WTC11 (cell line): ENCODE measurements around the gene ADAMTS2. TPM values are rescaled to one million over a fixed set of nuclear protein-coding genes. Genes with fewer than 3 reads are reported as not detected.

Experiments used
- ATAC-seq: fragments of 200-7000 bp; cut with Tn5 transposase; 2 replicates; pipeline ENCODE4 v1.10.0; 2021; ENCODE audit warnings: mild to moderate bottlenecking, moderate library complexity
- CTCF ChIA-PET: fragments of 300-600 bp; sonication (Branson Sonifier 250); formaldehyde crosslinking; loops from one replicate; lab custom pipeline; 2021; ENCODE audit warnings: antibody characterized with exemption; lab: Charles Lee
- POLR2A ChIA-PET: fragments of 350-600 bp; sonication (Branson Sonifier 250); formaldehyde crosslinking; loops from one replicate; lab custom pipeline; 2021; ENCODE audit warnings: antibody characterized with exemption; lab: Charles Lee
- DNase-seq: peaks from one replicate; pipeline ENCODE4 v3.0.0; 2021; ENCODE audit warnings: low spot score
- H3K27ac Mint-ChIP-seq: 2 replicates; pipeline ENCODE4 v1.8.0; 2021; ENCODE audit warnings: mixed read lengths
- H3K27me3 Mint-ChIP-seq: 2 replicates; pipeline ENCODE4 v1.8.0; 2021; ENCODE audit warnings: low read depth, mild to moderate bottlenecking, moderate library complexity, mixed read lengths
- H3K36me3 Mint-ChIP-seq: 2 replicates; pipeline ENCODE4 v1.8.0; 2021; ENCODE audit warnings: mixed read lengths
- H3K4me1 Mint-ChIP-seq: 2 replicates; pipeline ENCODE4 v1.8.0; 2022; ENCODE audit warnings: mixed read lengths
- H3K4me3 Mint-ChIP-seq: 2 replicates; pipeline ENCODE4 v1.8.0; 2021; ENCODE audit warnings: mild to moderate bottlenecking, moderate library complexity, mixed read lengths
- H3K9me3 Mint-ChIP-seq: 2 replicates; pipeline ENCODE4 v1.8.0; 2021; ENCODE audit warnings: mixed read lengths
- ATF6 ChIP-seq: sonication (generic); formaldehyde crosslinking; IDR thresholded peaks from 2 replicates; pipeline ENCODE4 v1.8.1; 2023; ENCODE audit warnings: mild to moderate bottlenecking, missing genetic modification reagents
- CBFB ChIP-seq: sonication (generic); formaldehyde crosslinking; IDR thresholded peaks from 2 replicates; pipeline ENCODE4 v1.8.1; 2022; ENCODE audit warnings: mild to moderate bottlenecking, low read depth, missing genetic modification reagents
- E2F5 ChIP-seq: sonication (generic); formaldehyde crosslinking; IDR thresholded peaks from 2 replicates; pipeline ENCODE4 v1.8.1; 2022; ENCODE audit warnings: mild to moderate bottlenecking, moderate library complexity, missing genetic modification reagents
- FOXP4 ChIP-seq: sonication (generic); formaldehyde crosslinking; IDR thresholded peaks from 2 replicates; pipeline ENCODE4 v1.8.0; 2022; ENCODE audit warnings: mild to moderate bottlenecking, missing genetic modification reagents
- GRHL2 ChIP-seq: fragments of 250-450 bp; sonication (Bioruptor Pico); IDR thresholded peaks from 2 replicates; pipeline ENCODE4 v1.8.0; 2022; ENCODE audit warnings: mild to moderate bottlenecking, moderate library complexity; ENCODE audit not compliant: insufficient replicate concordance, severe bottlenecking
- NR3C1 ChIP-seq: sonication (generic); formaldehyde crosslinking; conservative IDR thresholded peaks from 2 replicates; pipeline ENCODE4 v1.8.1; 2023; ENCODE audit warnings: low read depth, mild to moderate bottlenecking, missing genetic modification reagents
- RELA ChIP-seq: sonication (generic); formaldehyde crosslinking; IDR thresholded peaks from 2 replicates; pipeline ENCODE4 v1.8.1; 2022; ENCODE audit warnings: missing genetic modification reagents, mild to moderate bottlenecking, borderline replicate concordance
- RORB ChIP-seq: fragments of 250-450 bp; sonication (Bioruptor Pico); IDR thresholded peaks from 2 replicates; pipeline ENCODE4 v1.9.0; 2021; ENCODE audit warnings: mild to moderate bottlenecking
- ZBTB21 ChIP-seq: sonication (generic); formaldehyde crosslinking; IDR thresholded peaks from 2 replicates; pipeline ENCODE4 v1.8.1; 2023; ENCODE audit warnings: mild to moderate bottlenecking, missing genetic modification reagents, borderline replicate concordance
- ZNF219 ChIP-seq: sonication (generic); formaldehyde crosslinking; IDR thresholded peaks from 2 replicates; pipeline ENCODE4 v1.8.0; 2023; ENCODE audit warnings: missing genetic modification reagents, mild to moderate bottlenecking, borderline replicate concordance
- ZNF263 ChIP-seq: sonication (generic); formaldehyde crosslinking; IDR thresholded peaks from 2 replicates; pipeline ENCODE4 v1.8.1; 2022; ENCODE audit warnings: low read depth, mild to moderate bottlenecking, moderate library complexity, missing genetic modification reagents
- ZNF317 ChIP-seq: sonication (generic); formaldehyde crosslinking; IDR thresholded peaks from 2 replicates; pipeline ENCODE4 v1.8.1; 2023; ENCODE audit warnings: low read depth, mild to moderate bottlenecking, moderate library complexity, missing genetic modification reagents, borderline replicate concordance
- ZNF512 ChIP-seq: sonication (generic); formaldehyde crosslinking; IDR thresholded peaks from 2 replicates; pipeline ENCODE4 v1.8.1; 2022; ENCODE audit warnings: missing genetic modification reagents, borderline replicate concordance
- ZNF532 ChIP-seq: fragments of 250-450 bp; sonication (Bioruptor Pico); IDR thresholded peaks from 2 replicates; pipeline ENCODE4 v1.9.0; 2021; ENCODE audit warnings: mild to moderate bottlenecking, borderline replicate concordance
- total RNA-seq: library from RNA; stranded (reverse); gene quantifications from 3 replicates; pipeline ENCODE4 v1.2.3, GENCODE V29; 2021
- TF ChIP-seq, protein P1 (sequence below): sonication (generic); formaldehyde crosslinking; conservative IDR thresholded peaks from 2 replicates; pipeline ENCODE4 v1.8.1; 2023; ENCODE audit warnings: mild to moderate bottlenecking, low read depth, missing genetic modification reagents, moderate library complexity
- TF ChIP-seq, protein P2 (sequence below): fragments of 250-450 bp; sonication (Bioruptor Pico); IDR thresholded peaks from 2 replicates; pipeline ENCODE4 v1.9.0; 2021; ENCODE audit warnings: mild to moderate bottlenecking
- TF ChIP-seq, protein P3 (sequence below): sonication (generic); formaldehyde crosslinking; IDR thresholded peaks from 2 replicates; pipeline ENCODE4 v1.8.0; 2022; ENCODE audit warnings: mild to moderate bottlenecking, missing genetic modification reagents
- TF ChIP-seq, protein P4 (sequence below): sonication (generic); formaldehyde crosslinking; IDR thresholded peaks from 2 replicates; pipeline ENCODE4 v1.8.1; 2023; ENCODE audit warnings: mild to moderate bottlenecking, missing genetic modification reagents

Gene ADAMTS2
- total RNA-seq, 1 experiment from 2014 or later, result 11.2 TPM

- TF ChIP-seq ATF6 (CRISPR knock-in tag), result no peak
- no peak for TF ChIP-seq ZNF317
- no peak for TF ChIP-seq NR3C1 (CRISPR knock-in tag)
- TF ChIP-seq, protein P1, sequence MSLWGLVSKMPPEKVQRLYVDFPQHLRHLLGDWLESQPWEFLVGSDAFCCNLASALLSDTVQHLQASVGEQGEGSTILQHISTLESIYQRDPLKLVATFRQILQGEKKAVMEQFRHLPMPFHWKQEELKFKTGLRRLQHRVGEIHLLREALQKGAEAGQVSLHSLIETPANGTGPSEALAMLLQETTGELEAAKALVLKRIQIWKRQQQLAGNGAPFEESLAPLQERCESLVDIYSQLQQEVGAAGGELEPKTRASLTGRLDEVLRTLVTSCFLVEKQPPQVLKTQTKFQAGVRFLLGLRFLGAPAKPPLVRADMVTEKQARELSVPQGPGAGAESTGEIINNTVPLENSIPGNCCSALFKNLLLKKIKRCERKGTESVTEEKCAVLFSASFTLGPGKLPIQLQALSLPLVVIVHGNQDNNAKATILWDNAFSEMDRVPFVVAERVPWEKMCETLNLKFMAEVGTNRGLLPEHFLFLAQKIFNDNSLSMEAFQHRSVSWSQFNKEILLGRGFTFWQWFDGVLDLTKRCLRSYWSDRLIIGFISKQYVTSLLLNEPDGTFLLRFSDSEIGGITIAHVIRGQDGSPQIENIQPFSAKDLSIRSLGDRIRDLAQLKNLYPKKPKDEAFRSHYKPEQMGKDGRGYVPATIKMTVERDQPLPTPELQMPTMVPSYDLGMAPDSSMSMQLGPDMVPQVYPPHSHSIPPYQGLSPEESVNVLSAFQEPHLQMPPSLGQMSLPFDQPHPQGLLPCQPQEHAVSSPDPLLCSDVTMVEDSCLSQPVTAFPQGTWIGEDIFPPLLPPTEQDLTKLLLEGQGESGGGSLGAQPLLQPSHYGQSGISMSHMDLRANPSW, result no peak
- TF ChIP-seq ZBTB21, result no peak
- TF ChIP-seq RORB (CRISPR knock-in tag), result no peak
- TF ChIP-seq, all 79 proteins: peak for 0
Observed at GRCh38 chr5:179301796-179302195, 43.5 kb downstream of the ADAMTS2 start (continued).

- Mint-ChIP-seq H3K27me3 (0 out of 2 replicates have a peak, but pooled peaks cover 3% of the 10 kb centered on the region), H3K9me3 (peaks cover 38% of the 10 kb centered on the region), H3K36me3 (peaks cover 11% of the 10 kb centered on the region), H3K4me3 (no peak overlapping the region), H3K4me1 (peaks cover 4% of the 10 kb centered on the region; the same call in 1 of the 2 replicates), H3K27ac (peak overlapping the region; percentile 53; the same call in 1 of the 2 replicates)
- no peak for ATAC-seq
- TF ChIP-seq ZNF219 (CRISPR knock-in tag) (no peak), FOXP4 (CRISPR knock-in tag) (no peak), ZNF317 (no peak), ZNF532 (CRISPR knock-in tag) (no peak), RELA (CRISPR knock-in tag) (no peak), E2F5 (CRISPR knock-in tag) (no peak), ZNF263 (no peak), CBFB (CRISPR knock-in tag) (no peak), GRHL2 (CRISPR knock-in tag) (no peak), ZNF512 (no peak), ZBTB21 (no peak)
- TF ChIP-seq, protein P2, sequence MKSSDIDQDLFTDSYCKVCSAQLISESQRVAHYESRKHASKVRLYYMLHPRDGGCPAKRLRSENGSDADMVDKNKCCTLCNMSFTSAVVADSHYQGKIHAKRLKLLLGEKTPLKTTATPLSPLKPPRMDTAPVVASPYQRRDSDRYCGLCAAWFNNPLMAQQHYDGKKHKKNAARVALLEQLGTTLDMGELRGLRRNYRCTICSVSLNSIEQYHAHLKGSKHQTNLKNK (CRISPR knock-in tag), result no peak
- TF ChIP-seq, protein P3, sequence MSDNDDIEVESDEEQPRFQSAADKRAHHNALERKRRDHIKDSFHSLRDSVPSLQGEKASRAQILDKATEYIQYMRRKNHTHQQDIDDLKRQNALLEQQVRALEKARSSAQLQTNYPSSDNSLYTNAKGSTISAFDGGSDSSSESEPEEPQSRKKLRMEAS (CRISPR knock-in tag), result no peak
- TF ChIP-seq, protein P4, sequence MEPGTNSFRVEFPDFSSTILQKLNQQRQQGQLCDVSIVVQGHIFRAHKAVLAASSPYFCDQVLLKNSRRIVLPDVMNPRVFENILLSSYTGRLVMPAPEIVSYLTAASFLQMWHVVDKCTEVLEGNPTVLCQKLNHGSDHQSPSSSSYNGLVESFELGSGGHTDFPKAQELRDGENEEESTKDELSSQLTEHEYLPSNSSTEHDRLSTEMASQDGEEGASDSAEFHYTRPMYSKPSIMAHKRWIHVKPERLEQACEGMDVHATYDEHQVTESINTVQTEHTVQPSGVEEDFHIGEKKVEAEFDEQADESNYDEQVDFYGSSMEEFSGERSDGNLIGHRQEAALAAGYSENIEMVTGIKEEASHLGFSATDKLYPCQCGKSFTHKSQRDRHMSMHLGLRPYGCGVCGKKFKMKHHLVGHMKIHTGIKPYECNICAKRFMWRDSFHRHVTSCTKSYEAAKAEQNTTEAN, result no peak
- ChIA-PET CTCF (no interaction called here), POLR2A (no interaction called here)
- DNase-seq, result no peak
Observed at GRCh38 chr5:179301376-179301775, 43.9 kb downstream of the ADAMTS2 start.
